DOHH2 (cell line): ENCODE measurements around the gene LIPC.

Experiments
- H3F3A ChIP-seq: fragments of 200-600 bp; sonication (generic), shearing (Covaris generic); 2 replicates; pipeline ENCODE4 v1.6.0; 2016; ENCODE audit warnings: antibody characterized with exemption, mild to moderate bottlenecking; ENCODE audit not compliant: control insufficient read depth, insufficient read depth
- H3K27ac ChIP-seq: fragments of 200-600 bp; sonication (generic); 2 replicates; pipeline ENCODE4 v1.5.1; 2014; ENCODE audit warnings: low read depth, mild to moderate bottlenecking, low read length, moderate library complexity
- H3K27me3 ChIP-seq: fragments of 200-600 bp; sonication (generic); 2 replicates; pipeline ENCODE4 v1.6.1; 2014; ENCODE audit warnings: mild to moderate bottlenecking, low read length, mixed read lengths; ENCODE audit not compliant: control insufficient read depth
- H3K36me3 ChIP-seq: fragments of 200-600 bp; sonication (generic); 2 replicates; pipeline ENCODE4 v1.6.1; 2014; ENCODE audit warnings: mild to moderate bottlenecking, low read length, moderate library complexity, mixed read lengths; ENCODE audit not compliant: control insufficient read depth
- H3K4me1 ChIP-seq: fragments of 200-600 bp; sonication (generic); 2 replicates; pipeline ENCODE4 v1.6.1; 2014; ENCODE audit warnings: mild to moderate bottlenecking, low read length, mixed read lengths; ENCODE audit not compliant: control insufficient read depth
- H3K4me2 ChIP-seq: fragments of 200-600 bp; sonication (generic); 2 replicates; pipeline ENCODE4 v1.6.0; 2014; ENCODE audit warnings: mild to moderate bottlenecking, low read length, moderate library complexity
- H3K4me3 ChIP-seq: fragments of 200-600 bp; sonication (generic); 2 replicates; pipeline ENCODE4 v1.5.1; 2014; ENCODE audit warnings: mild to moderate bottlenecking, low read length, mixed read lengths
- H3K79me2 ChIP-seq: fragments of 200-600 bp; sonication (generic); 2 replicates; pipeline ENCODE4 v1.6.1; 2014; ENCODE audit warnings: mild to moderate bottlenecking, low read length, mixed read lengths; ENCODE audit not compliant: control insufficient read depth
- H3K9me2 ChIP-seq: fragments of 200-600 bp; sonication (generic); replicated peaks from 2 replicates; pipeline ENCODE4 v1.6.1; 2014; ENCODE audit warnings: mild to moderate bottlenecking, low read length, mixed read lengths; ENCODE audit not compliant: control insufficient read depth
- H3K9me3 ChIP-seq: fragments of 200-600 bp; sonication (generic); 2 replicates; pipeline ENCODE4 v1.6.1; 2014; ENCODE audit warnings: antibody characterized with exemption, low read length, mixed read lengths; ENCODE audit not compliant: control insufficient read depth, insufficient read depth
- H4K20me1 ChIP-seq: fragments of 200-600 bp; sonication (generic); 2 replicates; pipeline ENCODE4 v1.6.0; 2014; ENCODE audit warnings: low read depth, mild to moderate bottlenecking, antibody characterized with exemption, low read length, moderate library complexity; ENCODE audit not compliant: control insufficient read depth, insufficient read depth
- EZH2phosphoT487 ChIP-seq: fragments of 200-600 bp; sonication (generic); IDR thresholded peaks from 2 replicates; pipeline ENCODE4 v1.6.1; 2017; ENCODE audit warnings: borderline replicate concordance, mild to moderate bottlenecking, antibody characterized with exemption, low read length, moderate library complexity, mixed read lengths
- TF ChIP-seq, protein P1 (sequence below): fragments of 200-600 bp; sonication (generic); IDR thresholded peaks from one replicate; pipeline ENCODE4 v1.5.1; 2014; ENCODE audit warnings: antibody characterized with exemption, mild to moderate bottlenecking, low read depth, low read length; ENCODE audit not compliant: poor library complexity, severe bottlenecking

The LIPC gene

GRCh38 chr15:58438111-58438510 lies 6.3 kb downstream of the LIPC start:
- no peak overlapping the region for H3K4me2 ChIP-seq
- H3K36me3 ChIP-seq, result no peaks in the 10 kb centered on the region
- TF ChIP-seq, protein P1, sequence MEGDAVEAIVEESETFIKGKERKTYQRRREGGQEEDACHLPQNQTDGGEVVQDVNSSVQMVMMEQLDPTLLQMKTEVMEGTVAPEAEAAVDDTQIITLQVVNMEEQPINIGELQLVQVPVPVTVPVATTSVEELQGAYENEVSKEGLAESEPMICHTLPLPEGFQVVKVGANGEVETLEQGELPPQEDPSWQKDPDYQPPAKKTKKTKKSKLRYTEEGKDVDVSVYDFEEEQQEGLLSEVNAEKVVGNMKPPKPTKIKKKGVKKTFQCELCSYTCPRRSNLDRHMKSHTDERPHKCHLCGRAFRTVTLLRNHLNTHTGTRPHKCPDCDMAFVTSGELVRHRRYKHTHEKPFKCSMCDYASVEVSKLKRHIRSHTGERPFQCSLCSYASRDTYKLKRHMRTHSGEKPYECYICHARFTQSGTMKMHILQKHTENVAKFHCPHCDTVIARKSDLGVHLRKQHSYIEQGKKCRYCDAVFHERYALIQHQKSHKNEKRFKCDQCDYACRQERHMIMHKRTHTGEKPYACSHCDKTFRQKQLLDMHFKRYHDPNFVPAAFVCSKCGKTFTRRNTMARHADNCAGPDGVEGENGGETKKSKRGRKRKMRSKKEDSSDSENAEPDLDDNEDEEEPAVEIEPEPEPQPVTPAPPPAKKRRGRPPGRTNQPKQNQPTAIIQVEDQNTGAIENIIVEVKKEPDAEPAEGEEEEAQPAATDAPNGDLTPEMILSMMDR, result no peak
- TF ChIP-seq EZH2phosphoT487, result no peak
- H3F3A ChIP-seq, result no peaks in the 10 kb centered on the region
- H3K9me2 ChIP-seq, result no peaks in the 10 kb centered on the region
- no peaks in the 10 kb centered on the region for H3K9me3 ChIP-seq
- no peaks in the 10 kb centered on the region for H3K4me1 ChIP-seq
- no peaks in the 10 kb centered on the region for H4K20me1 ChIP-seq
- H3K4me3 ChIP-seq, result no peak overlapping the region
- H3K27ac ChIP-seq, result no peak overlapping the region
- 0 out of 2 replicates have a peak, but pooled peaks cover under 1% of the 10 kb centered on the region for H3K27me3 ChIP-seq
- H3K79me2 ChIP-seq, result no peaks in the 10 kb centered on the region

DNA sequence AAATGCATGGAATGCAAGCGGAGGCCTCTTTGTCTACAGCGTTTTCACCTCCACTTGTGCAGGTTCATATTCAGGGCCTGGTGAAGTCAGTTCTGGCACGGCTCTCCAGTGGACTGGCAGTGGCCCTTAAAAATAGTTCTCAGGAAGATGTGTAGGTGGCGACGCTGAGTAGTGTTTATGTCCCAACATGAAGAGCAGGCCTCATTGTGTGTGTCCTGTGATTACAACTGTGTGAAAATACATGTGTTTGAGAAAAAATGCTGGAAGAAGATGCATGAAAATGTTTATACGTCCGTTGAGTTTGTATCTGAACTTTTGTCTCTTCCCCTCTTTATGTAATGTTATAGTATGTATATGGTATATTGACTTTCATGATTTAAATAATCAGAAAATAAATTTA lies 7.2 kb downstream of the LIPC start:
- Histone ChIP-seq H3F3A (no peaks in the 10 kb centered on the region), H3K9me3 (no peaks in the 10 kb centered on the region), H3K4me3 (no peak overlapping the region), H3K27me3 (no peaks in the 10 kb centered on the region), H3K27ac (no peak overlapping the region), H3K4me2 (no peak overlapping the region), H4K20me1 (no peaks in the 10 kb centered on the region), H3K9me2 (no peaks in the 10 kb centered on the region), H3K4me1 (no peaks in the 10 kb centered on the region), H3K36me3 (no peaks in the 10 kb centered on the region), H3K79me2 (no peaks in the 10 kb centered on the region)
- TF ChIP-seq EZH2phosphoT487, result no peak
- TF ChIP-seq, protein P1, result peak; percentile 28

GRCh38 chr15:58440158-58440910 lies 8.5 kb downstream of the LIPC start:
- TF ChIP-seq, protein P1, result no peak
- TF ChIP-seq EZH2phosphoT487, result no peak
- H3K4me2 ChIP-seq, result no peak overlapping the region
- H3K9me3 ChIP-seq, result no peaks in the 10 kb centered on the region
- no peaks in the 10 kb centered on the region for H3K9me2 ChIP-seq
- no peak overlapping the region for H3K27ac ChIP-seq
- no peaks in the 10 kb centered on the region for H3K4me1 ChIP-seq
- H3K27me3 ChIP-seq, result no peaks in the 10 kb centered on the region
- no peaks in the 10 kb centered on the region for H3K79me2 ChIP-seq
- H4K20me1 ChIP-seq, result no peaks in the 10 kb centered on the region
- no peaks in the 10 kb centered on the region for H3K36me3 ChIP-seq
- H3K4me3 ChIP-seq, result no peak overlapping the region
- no peaks in the 10 kb centered on the region for H3F3A ChIP-seq
